ENCODE results near the gene MACROD1.

The MACROD1 gene

GRCh38 chr11:64006398-64006797 lies 159.5 kb downstream of the MACROD1 start:
- TF ChIP-seq CTCF (IDR thresholded peaks at IDR 0.05; ENCODE audit: insufficient read depth, low read length, poor library complexity, severe bottlenecking), result no peak
- Histone ChIP-seq H3K27me3 (replicated peaks; ENCODE audit: control insufficient read depth, insufficient read depth, low read length) (peaks cover 2% of the 10 kb centered on the region; the same call in 1 of the 2 replicates), H3K36me3 (ENCODE audit: control insufficient read depth, insufficient read depth, low read length) (no peaks in the 10 kb centered on the region), H3K4me3 (replicated peaks; ENCODE audit: low read depth, low read length) (no peak overlapping the region)
- DNase-seq (ENCODE audit: extremely low read depth, insufficient read length), result no peak

GRCh38 chr11:64005691-64006090 lies 160.2 kb downstream of the MACROD1 start:
- TF ChIP-seq CTCF (IDR thresholded peaks at IDR 0.05; ENCODE audit: insufficient read depth, low read length, poor library complexity, severe bottlenecking), result no peak
- Histone ChIP-seq H3K27me3 (replicated peaks; ENCODE audit: control insufficient read depth, insufficient read depth, low read length) (peaks cover 2% of the 10 kb centered on the region; the same call in 1 of the 2 replicates), H3K36me3 (ENCODE audit: control insufficient read depth, insufficient read depth, low read length) (no peaks in the 10 kb centered on the region), H3K4me3 (replicated peaks; ENCODE audit: low read depth, low read length) (no peak overlapping the region)
- DNase-seq (ENCODE audit: extremely low read depth, insufficient read length), result no peak

- no peaks in the 10 kb centered on the region for H3K36me3 ChIP-seq (ENCODE audit: control insufficient read depth, insufficient read depth, low read length)
- peaks cover 2% of the 10 kb centered on the region; the same call in 1 of the 2 replicates for H3K27me3 ChIP-seq (replicated peaks; ENCODE audit: control insufficient read depth, insufficient read depth, low read length)
- TF ChIP-seq CTCF (IDR thresholded peaks at IDR 0.05; ENCODE audit: insufficient read depth, low read length, poor library complexity, severe bottlenecking), result no peak
- H3K4me3 ChIP-seq (replicated peaks; ENCODE audit: low read depth, low read length), result no peak overlapping the region
- DNase-seq (ENCODE audit: extremely low read depth, insufficient read length), result no peak
Measured at GRCh38 chr11:64004590-64004984, 161.3 kb downstream of the MACROD1 start.

GRCh38 chr11:64003807-64004589 lies 161.9 kb downstream of the MACROD1 start:
- Histone ChIP-seq H3K4me3 (replicated peaks; ENCODE audit: low read depth, low read length) (no peak overlapping the region), H3K36me3 (ENCODE audit: control insufficient read depth, insufficient read depth, low read length) (no peaks in the 10 kb centered on the region), H3K27me3 (replicated peaks; ENCODE audit: control insufficient read depth, insufficient read depth, low read length) (peaks cover 2% of the 10 kb centered on the region; the same call in 1 of the 2 replicates)
- DNase-seq (ENCODE audit: extremely low read depth, insufficient read length), result no peak
- TF ChIP-seq CTCF (IDR thresholded peaks at IDR 0.05; ENCODE audit: insufficient read depth, low read length, poor library complexity, severe bottlenecking), result no peak

- peaks cover 7% of the 10 kb centered on the region for H3K36me3 ChIP-seq (ENCODE audit: control insufficient read depth, insufficient read depth, low read length)
- DNase-seq (ENCODE audit: extremely low read depth, insufficient read length), result no peak
- no peak overlapping the region for H3K4me3 ChIP-seq (replicated peaks; ENCODE audit: low read depth, low read length)
- TF ChIP-seq CTCF (IDR thresholded peaks at IDR 0.05; ENCODE audit: insufficient read depth, low read length, poor library complexity, severe bottlenecking), result no peak
- no peaks in the 10 kb centered on the region for H3K27me3 ChIP-seq (replicated peaks; ENCODE audit: control insufficient read depth, insufficient read depth, low read length)
Measured at GRCh38 chr11:64001484-64002420, 164.2 kb downstream of the MACROD1 start.

Measured in GM06990 (cell line).